HG03521 (cell line): ENCODE measurements around the gene AHDC1.

Source experiments
- ATAC-seq: cut with Tn5 transposase; IDR thresholded peaks from one replicate; pipeline ENCODE4 v1.9.1; 2021; ENCODE audit warnings: mild to moderate bottlenecking, moderate library complexity; ENCODE audit not compliant: unreplicated experiment

AHDC1 gene

GRCh38 chr1:27616441-27616840 is 12.5 kb upstream of the AHDC1 start:
- no peak for ATAC-seq

GRCh38 chr1:27615346-27616192 is 11.6 kb upstream of the AHDC1 start:
- ATAC-seq: no peak

- ATAC-seq: no peak
Measured at GRCh38 chr1:27614625-27615344, 10.8 kb upstream of the AHDC1 start.

- no peak for ATAC-seq
Measured at GRCh38 chr1:27614043-27614624, 10.2 kb upstream of the AHDC1 start.

GRCh38 chr1:27612718-27613117 is 8.8 kb upstream of the AHDC1 start:
- ATAC-seq: no peak

- ATAC-seq: no peak
Measured at GRCh38 chr1:27611450-27611849, 7.5 kb upstream of the AHDC1 start.

- ATAC-seq: no peak
Measured at GRCh38 chr1:27609618-27610240, 5.8 kb upstream of the AHDC1 start.

GRCh38 chr1:27609210-27609555 is 5.2 kb upstream of the AHDC1 start:
- no peak for ATAC-seq

GRCh38 chr1:27607239-27607804 is 3.4 kb upstream of the AHDC1 start:
- no peak for ATAC-seq

- ATAC-seq: no peak
Measured at GRCh38 chr1:27606708-27607238, 2.8 kb upstream of the AHDC1 start.

- no peak for ATAC-seq
Measured at GRCh38 chr1:27605796-27606707, 2.1 kb upstream of the AHDC1 start.

GRCh38 chr1:27605300-27605766 is 1.4 kb upstream of the AHDC1 start:
- ATAC-seq: no peak

GRCh38 chr1:27604579-27605299 is 795 bp upstream of the AHDC1 start:
- ATAC-seq: no peak

- ATAC-seq: no peak
Measured at GRCh38 chr1:27603309-27603680, 649 bp downstream of the AHDC1 start.

GRCh38 chr1:27602462-27603308 is 1.3 kb downstream of the AHDC1 start:
- no peak for ATAC-seq

- ATAC-seq: no peak
Measured at GRCh38 chr1:27601771-27602461, 2.0 kb downstream of the AHDC1 start.

GRCh38 chr1:27601321-27601770 is 2.6 kb downstream of the AHDC1 start:
- ATAC-seq: no peak
